Measurements from ENCODE around the gene CEP295NL.
"Not testable (repeated sequence)": the region's sequence is repeated elsewhere in the genome, so short reads cannot be mapped to it uniquely, and the experiment has no call there.

CEP295NL gene

DNA sequence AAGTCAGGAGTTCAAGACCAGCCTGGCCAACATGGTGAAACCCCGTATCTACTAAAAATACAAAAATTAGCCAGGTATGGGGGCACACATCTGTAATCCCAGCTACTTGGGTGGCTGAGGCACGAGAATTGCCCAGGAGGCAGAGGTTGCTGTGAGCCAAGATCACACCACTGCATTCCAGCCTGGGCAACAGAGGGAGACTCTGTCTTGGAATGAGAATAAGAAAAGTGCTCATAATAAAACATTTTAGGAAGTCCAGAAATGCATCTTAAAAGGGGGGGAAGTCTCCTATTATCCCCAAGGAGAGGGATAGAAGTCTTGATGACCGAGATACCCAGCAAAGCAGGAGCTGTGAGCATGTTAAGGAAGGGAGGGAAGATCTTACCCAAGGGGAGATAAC lies 36.0 kb downstream of the CEP295NL start:
- not testable (repeated sequence) for DNase-seq (ENCODE audit: low read depth in 1 of 2, low spot score in 1 of 2)

DNA sequence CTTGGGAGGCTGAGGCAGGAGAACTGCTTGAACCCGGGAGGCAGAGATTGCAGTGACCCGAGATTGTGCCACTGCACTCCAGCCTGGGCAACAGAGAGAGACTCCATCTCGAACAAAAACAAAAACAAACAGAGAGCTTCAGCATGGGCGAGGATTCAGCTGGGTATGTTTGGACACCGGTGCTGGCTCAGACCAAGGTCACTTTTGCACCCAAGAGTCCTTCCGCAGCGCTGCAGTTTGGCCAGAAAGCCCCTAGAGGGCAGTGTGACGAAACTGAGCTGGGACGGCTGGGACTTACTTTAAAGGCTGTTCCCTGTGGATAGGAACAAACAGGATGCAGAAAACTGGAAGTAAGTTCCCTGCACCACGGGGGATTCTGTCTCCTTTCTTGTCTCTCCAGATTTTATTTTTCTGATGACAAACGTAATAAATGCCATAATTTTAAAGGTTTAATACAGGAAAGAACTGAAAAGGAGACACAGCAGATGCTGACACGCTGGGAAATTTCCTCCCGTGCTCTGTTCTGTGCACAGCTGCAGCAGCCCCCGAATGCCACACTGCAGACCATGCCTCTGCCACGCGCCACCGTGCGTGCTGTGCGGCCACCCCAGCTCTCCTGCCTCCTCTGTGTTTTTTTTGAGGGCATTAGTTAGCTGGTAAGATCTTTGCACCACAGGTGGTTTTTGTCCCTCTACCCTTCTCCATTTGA lies 37.2 kb downstream of the CEP295NL start:
- peak; percentile 23 to 44 for DNase-seq (ENCODE audit: low read depth in 1 of 2, low spot score in 1 of 2)

DNA sequence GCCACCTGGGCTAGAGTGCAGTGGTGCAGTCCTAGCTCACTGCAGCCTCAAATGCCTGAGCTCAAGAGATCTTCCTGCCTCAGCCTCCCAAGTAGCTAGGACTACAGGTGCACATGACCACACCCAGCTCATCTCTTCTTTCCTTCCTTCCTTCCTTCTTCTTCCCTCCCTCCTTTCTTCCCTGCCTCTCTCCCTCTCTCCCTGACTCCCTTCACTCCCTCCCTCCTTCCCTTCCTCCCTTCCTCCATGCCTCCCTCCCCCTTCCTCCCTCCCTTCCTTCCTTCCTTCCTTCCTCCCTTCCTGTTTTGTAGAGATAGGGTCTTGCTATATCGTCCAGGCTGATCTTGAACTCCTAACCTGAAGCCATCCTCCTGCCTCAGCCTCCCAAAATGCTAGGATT lies 38.9 kb downstream of the CEP295NL start:
- DNase-seq (ENCODE audit: low read depth in 1 of 2, low spot score in 1 of 2) = no peak

DNA sequence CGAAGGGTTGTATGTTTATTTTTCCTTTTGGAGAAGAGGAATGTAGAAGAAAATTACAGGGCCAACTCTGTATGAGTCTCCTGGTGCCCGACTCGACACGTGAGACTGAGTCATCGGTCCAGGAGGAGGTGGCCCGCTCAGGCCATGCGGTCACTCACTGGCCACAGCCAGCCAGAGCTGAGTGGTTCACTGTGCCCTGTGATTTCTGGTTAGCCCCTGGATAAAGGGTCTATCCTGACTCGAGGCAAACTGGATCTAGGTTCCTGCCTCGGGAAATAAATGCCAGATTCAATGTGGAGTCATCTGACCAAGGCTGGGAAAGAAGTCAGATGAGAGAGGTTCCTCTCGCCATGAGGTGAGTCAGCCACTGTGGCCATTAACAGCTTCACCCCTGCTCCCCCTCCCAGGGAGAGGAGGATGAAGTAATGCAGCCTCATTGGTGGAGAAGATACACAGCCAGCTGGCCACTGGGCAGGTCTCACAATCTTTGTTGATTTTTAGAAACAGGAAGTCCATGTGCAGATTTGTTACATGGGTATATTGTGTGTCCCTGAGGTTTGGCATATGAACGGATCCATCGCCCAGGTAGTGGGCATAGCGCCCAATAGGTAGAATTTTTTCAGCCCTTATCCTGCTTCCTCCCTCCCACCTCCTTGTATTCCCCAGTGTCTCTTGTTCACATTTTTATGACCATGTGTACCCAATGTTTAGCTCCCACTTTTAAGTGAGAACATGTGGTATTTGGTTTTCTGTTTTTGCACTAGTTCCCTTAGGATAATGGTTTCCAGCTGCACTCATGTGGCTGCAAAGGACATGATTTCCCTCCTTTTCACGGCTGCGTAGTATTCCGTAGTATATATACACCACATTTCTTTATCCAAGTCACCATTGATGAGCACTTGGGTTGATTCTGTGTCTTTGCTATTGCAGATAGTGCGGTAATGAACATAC lies 40.7 kb downstream of the CEP295NL start:
- no peak for DNase-seq (ENCODE audit: low read depth in 1 of 2, low spot score in 1 of 2)

DNA sequence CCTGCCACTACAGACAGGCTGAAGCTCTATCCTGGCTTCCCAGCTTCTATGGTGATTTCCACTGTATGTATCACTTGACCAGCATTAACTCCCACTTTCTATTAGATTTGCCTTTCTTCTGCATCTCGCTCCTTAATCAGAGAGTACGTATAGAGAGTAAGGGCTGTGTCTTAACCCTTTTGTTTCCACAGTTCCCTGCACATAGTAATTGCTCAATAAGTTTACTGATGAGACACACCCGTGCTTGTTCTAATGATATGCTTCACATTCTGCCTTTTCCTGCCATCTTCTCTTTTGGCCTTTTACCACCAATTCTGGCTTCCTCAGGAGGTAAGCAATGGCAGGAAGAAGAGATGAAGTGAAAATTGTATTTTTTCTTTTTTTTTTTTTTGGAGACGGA lies 41.8 kb downstream of the CEP295NL start:
- no peak for DNase-seq (ENCODE audit: low read depth in 1 of 2, low spot score in 1 of 2)

DNA sequence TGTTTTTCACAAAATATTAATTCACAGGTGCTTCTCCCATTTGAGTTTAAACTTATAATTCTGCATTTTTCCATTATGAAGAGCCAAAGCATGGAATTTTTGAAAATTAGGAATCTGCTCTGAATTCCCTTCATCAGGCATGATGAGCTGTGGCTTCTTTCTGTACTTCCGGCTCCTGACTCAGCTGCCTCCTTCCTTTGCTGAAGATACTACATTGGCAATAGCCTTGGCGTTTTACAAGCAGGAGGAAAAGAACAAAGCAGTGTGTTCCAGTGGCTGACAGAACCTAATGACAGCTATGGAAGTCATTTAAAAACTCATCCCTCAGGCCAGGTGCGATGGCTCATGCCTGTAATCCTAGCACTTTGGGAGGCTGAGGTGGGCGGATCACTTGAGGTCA lies 44.0 kb downstream of the CEP295NL start:
- DNase-seq (ENCODE audit: low read depth in 1 of 2, low spot score in 1 of 2) = no peak

DNA sequence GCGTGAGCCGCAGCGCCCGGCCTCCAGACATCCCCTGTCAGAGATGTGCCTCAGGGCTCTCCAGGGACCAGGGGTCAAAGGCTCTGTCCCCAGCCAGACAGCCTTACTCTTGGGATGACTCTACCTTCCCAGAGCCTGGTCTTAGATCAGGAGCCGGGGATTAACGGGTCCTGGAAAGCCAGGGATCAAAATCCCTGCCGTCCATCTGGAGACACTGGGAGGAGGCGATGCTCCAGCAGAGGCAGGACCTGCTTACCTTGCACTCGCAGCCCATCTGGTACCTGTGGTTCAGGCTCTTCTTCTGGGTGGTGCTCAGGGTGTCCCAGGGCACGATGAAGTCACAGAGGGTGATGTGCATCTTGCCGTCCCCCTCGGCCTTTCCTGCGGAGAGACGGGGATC lies 45.7 kb downstream of the CEP295NL start:
- no peak for DNase-seq (ENCODE audit: low read depth in 1 of 2, low spot score in 1 of 2)

DNA sequence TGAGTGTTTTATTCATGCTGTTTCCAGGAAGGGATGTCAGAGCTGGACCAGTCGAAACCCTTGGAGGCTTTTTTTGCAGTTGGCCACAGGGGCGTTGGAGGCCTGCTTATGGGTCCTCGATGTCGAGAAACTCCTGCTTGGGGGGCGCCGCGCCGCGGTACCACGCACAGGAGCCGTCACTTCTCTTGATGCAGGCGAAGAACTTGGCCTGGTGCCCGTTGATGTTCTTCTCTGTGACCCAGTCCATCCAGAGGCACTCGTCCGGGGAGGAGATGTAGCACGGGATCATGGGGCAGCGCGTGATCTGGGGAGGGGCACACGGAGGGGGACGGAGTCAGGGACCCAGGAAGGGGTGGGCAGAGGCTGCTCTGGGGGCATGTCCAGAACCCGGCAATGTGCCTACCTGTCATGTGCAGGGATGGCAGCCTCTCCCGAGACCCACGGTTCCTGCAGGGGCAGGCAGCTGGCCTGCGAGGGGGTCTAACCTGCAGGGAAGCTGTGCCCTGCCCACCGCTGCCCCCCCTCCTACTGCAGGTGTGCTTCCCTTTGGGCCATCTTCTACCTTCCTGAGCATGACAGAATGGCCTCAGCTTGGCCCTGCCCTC lies 47.3 kb downstream of the CEP295NL start:
- no peak for DNase-seq (ENCODE audit: low read depth in 1 of 2, low spot score in 1 of 2)

DNA sequence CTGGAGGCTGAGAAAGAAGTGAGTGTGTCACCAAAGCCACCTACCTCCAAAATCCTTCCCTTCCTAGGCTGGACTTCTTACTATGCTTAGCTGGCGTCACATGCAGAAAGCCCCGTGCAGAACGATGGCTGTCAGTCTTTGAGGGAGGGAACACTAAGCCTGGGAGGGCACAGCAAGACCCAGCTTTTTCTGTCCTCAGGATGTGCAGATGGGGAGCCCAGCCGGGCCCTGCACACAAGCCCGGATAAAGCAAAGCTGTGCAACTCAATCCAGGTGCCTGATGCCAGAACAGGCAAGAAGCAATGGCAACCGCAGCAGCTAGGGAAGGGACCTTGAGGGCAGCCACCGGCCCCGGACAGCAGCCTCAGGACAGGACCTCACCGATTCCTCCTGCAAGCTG lies 48.5 kb downstream of the CEP295NL start:
- DNase-seq (ENCODE audit: low read depth in 1 of 2, low spot score in 1 of 2) = no peak

DNA sequence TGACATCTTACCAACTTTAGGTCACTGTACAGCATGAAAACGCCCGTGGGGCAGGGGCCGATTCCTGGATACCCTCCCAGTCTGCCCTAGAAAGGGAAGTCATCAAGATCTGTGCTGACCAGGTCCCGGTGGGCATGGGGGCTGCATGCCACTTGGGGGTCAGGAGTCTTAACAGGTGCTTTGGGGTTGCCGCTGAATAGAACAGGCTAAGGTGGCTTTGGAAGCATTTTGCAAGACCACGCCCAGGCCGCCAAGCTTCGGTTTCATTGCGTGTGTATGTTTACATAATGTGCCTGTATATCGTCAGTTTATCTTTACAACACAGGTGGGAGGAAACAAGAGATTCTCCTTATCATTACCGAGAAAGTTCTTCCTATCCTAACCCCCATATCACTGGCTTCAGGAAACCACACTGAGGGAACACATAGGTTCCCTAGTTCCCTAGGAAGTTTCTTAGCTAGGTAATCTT lies 49.0 kb downstream of the CEP295NL start:
- no peak for DNase-seq (ENCODE audit: low read depth in 1 of 2, low spot score in 1 of 2)

DNA sequence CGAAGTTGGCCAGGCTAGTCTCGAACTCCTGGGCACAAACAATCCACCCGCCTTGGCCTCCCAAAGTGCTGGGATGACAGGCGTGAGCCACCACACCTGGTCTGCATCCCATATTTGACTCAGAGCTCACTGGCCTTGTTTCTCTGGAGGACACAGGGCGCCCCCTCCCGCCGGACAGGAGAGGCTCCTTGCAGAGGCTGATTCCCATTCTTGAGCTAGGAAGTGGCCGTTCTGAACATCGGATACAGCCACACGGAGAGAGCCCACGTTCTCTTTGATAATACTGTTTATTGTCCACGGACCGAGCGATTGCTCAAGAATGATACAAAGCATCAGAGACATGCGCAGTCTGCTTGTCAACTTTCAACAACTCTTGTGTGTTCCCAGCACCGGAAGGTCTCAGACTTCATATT lies 50.3 kb downstream of the CEP295NL start:
- no peak for DNase-seq (ENCODE audit: low read depth in 1 of 2, low spot score in 1 of 2)

DNA sequence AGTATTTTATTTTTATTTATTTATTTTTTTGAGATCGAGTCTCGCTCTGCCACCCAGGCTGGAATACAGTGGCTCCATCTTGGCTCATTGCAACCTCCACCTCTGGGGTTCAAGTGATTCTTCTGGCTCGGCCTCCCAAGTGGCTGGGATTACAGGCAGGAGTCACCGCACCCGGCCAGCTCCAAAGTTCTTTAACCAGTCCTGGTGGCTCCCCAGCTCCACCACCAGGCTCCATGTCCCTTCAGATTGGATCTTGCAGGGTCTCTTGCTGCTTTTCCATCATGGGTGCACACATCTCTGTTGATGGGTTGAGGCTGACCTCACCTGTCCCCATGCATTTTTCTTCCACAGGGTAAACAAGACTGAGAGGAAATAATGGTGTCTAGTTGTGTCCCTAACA lies 54.0 kb downstream of the CEP295NL start:
- DNase-seq (ENCODE audit: low read depth in 1 of 2, low spot score in 1 of 2) = no peak

DNA sequence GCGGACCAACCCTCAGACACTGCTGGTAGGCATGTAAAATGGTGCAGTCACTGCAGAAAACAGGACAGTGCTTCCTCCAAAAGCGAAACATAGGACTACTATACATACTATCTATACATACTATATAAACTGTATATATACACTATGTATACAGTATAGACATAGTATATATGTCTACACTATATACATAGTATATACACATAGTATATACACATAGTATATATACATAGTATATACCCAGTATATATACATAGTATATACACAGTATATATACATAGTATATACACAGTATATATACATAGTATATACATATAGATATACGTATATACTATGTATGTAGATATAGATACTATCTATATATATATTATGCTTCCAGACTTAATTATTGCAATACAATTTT lies 55.9 kb downstream of the CEP295NL start:
- no peak for DNase-seq (ENCODE audit: low read depth in 1 of 2, low spot score in 1 of 2)

DNA sequence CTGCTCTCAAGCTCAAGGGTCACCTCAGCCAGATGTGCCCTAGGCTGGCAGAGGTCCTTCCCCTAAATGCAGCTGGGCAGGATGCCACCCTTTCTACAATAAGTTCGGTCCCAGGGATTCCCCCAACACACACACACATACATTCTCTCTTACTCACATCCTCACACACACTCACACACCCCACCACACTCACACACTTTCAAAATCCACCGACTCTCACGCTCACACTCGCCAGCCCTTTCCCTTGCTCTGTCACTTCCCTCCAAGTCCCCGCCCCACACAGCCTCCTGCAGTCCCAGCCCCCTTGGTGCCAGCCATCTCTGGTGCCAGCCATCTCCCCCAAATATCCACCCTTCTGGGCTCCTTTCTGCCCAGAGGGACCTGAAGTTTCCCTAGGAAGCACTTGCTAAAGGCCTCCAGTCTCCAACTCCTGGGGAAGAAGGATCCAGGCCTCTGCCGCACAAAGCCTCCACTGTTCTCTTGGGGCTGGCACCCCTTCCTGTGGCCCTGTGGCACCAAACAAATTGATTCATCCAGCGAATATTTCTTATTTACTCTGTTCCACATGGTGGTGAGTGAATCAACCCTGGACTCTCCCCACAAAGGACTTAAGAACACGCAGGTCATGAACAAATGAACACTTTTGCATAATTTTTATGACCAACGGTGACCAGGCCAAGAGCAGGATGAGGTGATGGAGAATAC lies 58.5 kb downstream of the CEP295NL start:
- no peak for DNase-seq (ENCODE audit: low read depth in 1 of 2, low spot score in 1 of 2)

DNA sequence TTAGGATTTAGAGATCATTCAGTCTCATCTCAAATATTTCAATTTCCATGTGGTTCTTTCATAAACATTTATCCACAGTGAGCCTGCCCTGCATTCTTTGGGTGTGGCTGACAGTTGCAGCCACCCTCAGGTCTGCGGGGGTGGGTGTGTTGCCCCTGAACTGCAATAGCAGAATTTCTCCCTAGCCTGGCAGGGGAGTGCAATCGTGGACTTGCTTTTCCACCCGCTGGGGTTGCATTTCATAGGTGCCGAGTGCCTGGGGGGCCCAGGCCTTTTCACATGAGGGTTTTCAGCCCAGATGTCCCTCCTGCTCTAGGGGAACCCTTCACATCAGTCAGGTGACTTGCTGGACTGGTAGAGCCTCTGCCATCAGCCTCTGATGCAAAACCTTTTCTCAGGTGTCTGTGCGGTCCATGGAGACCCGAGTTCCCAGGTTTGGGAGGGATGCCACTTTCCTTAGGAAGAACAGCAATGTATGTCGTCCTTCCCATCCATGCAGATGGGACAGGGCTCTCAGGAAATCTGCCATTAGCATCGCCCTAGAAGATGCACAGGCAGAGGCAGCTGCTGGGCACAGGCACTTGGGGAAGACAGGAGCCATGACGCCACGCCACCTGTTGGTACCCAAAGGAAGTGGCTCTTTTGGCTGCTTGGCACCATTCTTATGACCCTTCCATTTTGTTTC lies 60.0 kb downstream of the CEP295NL start:
- peak; percentile 20 to 27 for DNase-seq (ENCODE audit: low read depth in 1 of 2, low spot score in 1 of 2)

DNA sequence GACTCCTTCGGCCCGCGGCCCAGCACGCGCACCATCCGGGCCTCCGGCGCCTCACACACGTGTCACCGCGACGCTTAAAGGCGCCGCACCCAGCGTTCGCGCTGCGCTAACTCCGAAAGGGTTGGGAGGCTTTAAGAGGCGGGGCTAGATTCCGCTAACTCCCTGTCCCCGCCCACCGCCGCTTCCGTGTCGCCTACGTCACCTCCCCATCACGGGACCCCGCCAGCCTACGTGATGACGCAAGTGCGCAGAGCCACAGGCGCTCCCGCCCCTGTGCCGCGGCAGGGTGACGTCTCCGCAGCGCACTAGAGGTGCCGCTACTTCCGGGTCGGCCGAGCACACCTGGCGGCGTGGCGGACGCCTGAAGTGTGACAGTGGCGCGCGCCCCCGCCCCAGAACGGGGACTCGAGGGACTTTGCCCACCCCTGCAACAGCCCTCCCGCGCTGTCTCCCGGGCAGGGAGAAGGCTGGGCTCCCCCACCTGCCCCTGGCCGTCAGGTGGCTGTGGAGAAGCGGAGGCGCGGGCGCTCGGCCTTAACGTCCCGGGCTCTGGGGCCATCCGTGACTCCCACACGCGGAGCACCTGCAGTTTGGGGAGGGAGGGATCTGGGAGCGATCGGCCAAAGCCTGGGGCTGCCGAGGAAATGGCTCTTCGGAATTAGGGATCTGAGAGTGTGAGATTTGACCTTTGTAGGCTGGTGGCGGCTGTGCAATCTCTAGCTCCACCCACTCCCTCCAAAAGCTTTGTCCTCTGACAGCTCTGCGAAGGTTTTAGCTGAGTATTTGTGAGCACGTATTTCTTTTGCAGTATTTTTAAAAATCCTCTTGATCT lies 62.0 kb downstream of the CEP295NL start, which contains the start of gene USP36:
Gene USP36 (minus strand): TSS at position 35 of the 832 bp plus-strand sequence. CDS start 4,451 bp downstream, outside the sequence.
- DNase-seq (ENCODE audit: low read depth in 1 of 2, low spot score in 1 of 2) = peak; percentile 99 to 100
